Measurements from ENCODE around the gene ZNF319. TPM values are rescaled to one million over a fixed set of nuclear protein-coding genes. Genes with fewer than 3 reads are reported as not detected.
A peak's percentile ranks its signal among the peaks of the same experiment; 100 is the strongest.

The ZNF319 gene
- total RNA-seq, 1 donor = 4.3 TPM

GRCh38 chr16:57964157-57964700 lies 36.2 kb downstream of the ZNF319 start:
- H4K20me1 ChIP-seq (ENCODE audit: insufficient read depth, low read length) = no peaks in the 10 kb centered on the region
- no peak for DNase-seq (ENCODE audit: insufficient read length, low spot score, missing footprints)
- H3K9me3 ChIP-seq (ENCODE audit: low read depth, low read length) = no peaks in the 10 kb centered on the region
- peaks cover 13% of the 10 kb centered on the region for H3K27me3 ChIP-seq (ENCODE audit: insufficient read depth, low read length)
- H3K79me2 ChIP-seq (ENCODE audit: insufficient read depth, low read length) = no peaks in the 10 kb centered on the region
- H3K27ac ChIP-seq (ENCODE audit: low read depth, low read length) = no peak overlapping the region
- H2AFZ ChIP-seq (ENCODE audit: low read length) = no peak overlapping the region
- H3K4me1 ChIP-seq (ENCODE audit: insufficient read depth, low read length) = no peaks in the 10 kb centered on the region
- TF ChIP-seq CTCF (IDR thresholded peaks at IDR 0.05; ENCODE audit: extremely low read depth, low read depth, low read length) = no peak
- H3K36me3 ChIP-seq (ENCODE audit: insufficient read depth, low read length) = no peaks in the 10 kb centered on the region
- H3K4me2 ChIP-seq (ENCODE audit: insufficient read depth, low read length) = no peak overlapping the region
- H3K4me3 ChIP-seq (ENCODE audit: insufficient read depth, low read length) = no peak overlapping the region

- no peak overlapping the region for H2AFZ ChIP-seq (ENCODE audit: low read length)
- no peaks in the 10 kb centered on the region for H3K9me3 ChIP-seq (ENCODE audit: low read depth, low read length)
- peak; percentile 36 for DNase-seq (ENCODE audit: insufficient read length, low spot score, missing footprints)
- peaks cover 13% of the 10 kb centered on the region for H3K27me3 ChIP-seq (ENCODE audit: insufficient read depth, low read length)
- no peaks in the 10 kb centered on the region for H3K36me3 ChIP-seq (ENCODE audit: insufficient read depth, low read length)
- no peaks in the 10 kb centered on the region for H3K79me2 ChIP-seq (ENCODE audit: insufficient read depth, low read length)
- no peaks in the 10 kb centered on the region for H4K20me1 ChIP-seq (ENCODE audit: insufficient read depth, low read length)
- no peak for TF ChIP-seq CTCF (IDR thresholded peaks at IDR 0.05; ENCODE audit: extremely low read depth, low read depth, low read length)
- no peak overlapping the region for H3K27ac ChIP-seq (ENCODE audit: low read depth, low read length)
- no peak overlapping the region for H3K4me3 ChIP-seq (ENCODE audit: insufficient read depth, low read length)
- H3K4me2 ChIP-seq (ENCODE audit: insufficient read depth, low read length) = no peak overlapping the region
- H3K4me1 ChIP-seq (ENCODE audit: insufficient read depth, low read length) = no peaks in the 10 kb centered on the region
These were observed 37.7 kb downstream of the ZNF319 start for GRCh38 chr16:57962756-57963155.

GRCh38 chr16:57962046-57962445 lies 38.4 kb downstream of the ZNF319 start:
- TF ChIP-seq CTCF (IDR thresholded peaks at IDR 0.05; ENCODE audit: extremely low read depth, low read depth, low read length) = no peak
- H3K9me3 ChIP-seq (ENCODE audit: low read depth, low read length) = no peaks in the 10 kb centered on the region
- H3K27me3 ChIP-seq (ENCODE audit: insufficient read depth, low read length) = peaks cover 13% of the 10 kb centered on the region

GRCh38 chr16:57961538-57961937 lies 38.9 kb downstream of the ZNF319 start:
- Histone ChIP-seq H3K27ac (ENCODE audit: low read depth, low read length) (no peak overlapping the region), H3K9me3 (ENCODE audit: low read depth, low read length) (no peaks in the 10 kb centered on the region), H3K27me3 (ENCODE audit: insufficient read depth, low read length) (peaks cover 13% of the 10 kb centered on the region), H2AFZ (ENCODE audit: low read length) (no peak overlapping the region), H3K79me2 (ENCODE audit: insufficient read depth, low read length) (no peaks in the 10 kb centered on the region), H4K20me1 (ENCODE audit: insufficient read depth, low read length) (no peaks in the 10 kb centered on the region), H3K4me3 (ENCODE audit: insufficient read depth, low read length) (no peak overlapping the region), H3K4me2 (ENCODE audit: insufficient read depth, low read length) (no peak overlapping the region), H3K36me3 (ENCODE audit: insufficient read depth, low read length) (no peaks in the 10 kb centered on the region), H3K4me1 (ENCODE audit: insufficient read depth, low read length) (no peaks in the 10 kb centered on the region)
- DNase-seq (ENCODE audit: insufficient read length, low spot score, missing footprints) = peak; percentile 42
- TF ChIP-seq CTCF (IDR thresholded peaks at IDR 0.05; ENCODE audit: extremely low read depth, low read depth, low read length) = no peak

More at GRCh38 chr16:57962046-57962445, 38.4 kb downstream of the ZNF319 start:
- peak; percentile 32 for DNase-seq (ENCODE audit: insufficient read length, low spot score, missing footprints)
- no peaks in the 10 kb centered on the region for H3K4me1 ChIP-seq (ENCODE audit: insufficient read depth, low read length)
- H3K4me2 ChIP-seq (ENCODE audit: insufficient read depth, low read length) = no peak overlapping the region
- H2AFZ ChIP-seq (ENCODE audit: low read length) = no peak overlapping the region
- H3K79me2 ChIP-seq (ENCODE audit: insufficient read depth, low read length) = no peaks in the 10 kb centered on the region
- no peak overlapping the region for H3K4me3 ChIP-seq (ENCODE audit: insufficient read depth, low read length)
- H3K27ac ChIP-seq (ENCODE audit: low read depth, low read length) = no peak overlapping the region
- H3K36me3 ChIP-seq (ENCODE audit: insufficient read depth, low read length) = no peaks in the 10 kb centered on the region
- H4K20me1 ChIP-seq (ENCODE audit: insufficient read depth, low read length) = no peaks in the 10 kb centered on the region
